Caco-2 (cell line): ENCODE measurements around the gene LIN54. TPM values are rescaled to one million over a fixed set of nuclear protein-coding genes. Genes with fewer than 3 reads are reported as not detected.

ENCODE experiments used
- BruUV-seq: library from RNA; stranded (reverse); fragments of 400-500 nt; replicated peaks from 2 replicates; lab custom pipeline; 2021; lab: Mats Ljungman, UMichigan
- CTCF ChIA-PET: fragments of 300-600 bp; sonication (Branson Sonifier 250); formaldehyde crosslinking; loops from one replicate; lab custom pipeline; 2022; ENCODE audit warnings: antibody characterized with exemption; lab: Charles Lee
- POLR2A ChIA-PET: fragments of 300-600 bp; sonication (Branson Sonifier 250); formaldehyde crosslinking; loops from one replicate; lab custom pipeline; 2022; ENCODE audit warnings: antibody characterized with exemption; lab: Charles Lee
- DNase-seq, 2 experiments: peaks; one replicate each; pipeline versions ENCODE4 v3.0.0 to v3.0.0-alpha.2; 2020 to 2022
- H3K27me3 ChIP-seq: replicated peaks from 2 replicates; pipeline ENCODE4 v1.6.0; 2011; ENCODE audit warnings: low read length; ENCODE audit not compliant: control insufficient read depth, insufficient read depth
- H3K36me3 ChIP-seq: 2 replicates; pipeline ENCODE4 v1.5.1; 2011; ENCODE audit warnings: low read length; ENCODE audit not compliant: control insufficient read depth, insufficient read depth
- H3K4me1 ChIP-seq: fragments of 250-450 bp; sonication (Bioruptor Pico); 2 replicates; pipeline ENCODE4 v1.5.1; 2020; ENCODE audit warnings: mild to moderate bottlenecking
- H3K4me3 ChIP-seq: 2 replicates; pipeline ENCODE4 v1.5.1; 2011; ENCODE audit warnings: low read depth, mild to moderate bottlenecking, control low read depth, low read length
- H3K9me3 ChIP-seq: fragments of 250-450 bp; sonication (Bioruptor Pico); 2 replicates; pipeline ENCODE4 v1.5.1; 2020; ENCODE audit warnings: mild to moderate bottlenecking, moderate library complexity
- H3K27ac Mint-ChIP-seq: one replicate; pipeline ENCODE4 v1.8.0; 2022; ENCODE audit warnings: mixed read lengths; ENCODE audit not compliant: unreplicated experiment
- H3K27me3 Mint-ChIP-seq: one replicate; pipeline ENCODE4 v1.8.0; 2022; ENCODE audit warnings: mixed read lengths; ENCODE audit not compliant: insufficient read depth, unreplicated experiment
- H3K36me3 Mint-ChIP-seq: one replicate; pipeline ENCODE4 v1.8.0; 2022; ENCODE audit warnings: mild to moderate bottlenecking, mixed read lengths; ENCODE audit not compliant: insufficient read depth, unreplicated experiment
- H3K4me1 Mint-ChIP-seq: one replicate; pipeline ENCODE4 v1.8.0; 2022; ENCODE audit warnings: low read depth, mixed read lengths; ENCODE audit not compliant: unreplicated experiment
- H3K4me3 Mint-ChIP-seq: one replicate; pipeline ENCODE4 v1.8.0; 2022; ENCODE audit warnings: mild to moderate bottlenecking, moderate library complexity, mixed read lengths; ENCODE audit not compliant: unreplicated experiment
- H3K9me3 Mint-ChIP-seq: one replicate; pipeline ENCODE4 v1.8.0; 2022; ENCODE audit warnings: mixed read lengths; ENCODE audit not compliant: unreplicated experiment
- intact Hi-C: fragments of 100-400 bp; cut with micrococcal nuclease; formaldehyde crosslinking; loops from one replicate; pipeline ENCODE4 v1.10.0; 2022; ENCODE audit not compliant: unreplicated experiment
- total RNA-seq: library from RNA; stranded (reverse); gene quantifications from 2 replicates; pipeline ENCODE4 v1.2.3, GENCODE V29; 2022
- TF ChIP-seq, protein P1 (sequence below), 2 experiments: fragments of 200-600 bp in 1 of 2; IDR thresholded peaks; 1 replicate in 1 of 2; 2 replicates in 1 of 2; pipeline versions ENCODE4 v1.5.1 to v1.8.0; 2011 to 2022; ENCODE audit warnings: antibody characterized with exemption in 1 of 2, control low read depth in 1 of 2, inconsistent platforms in 1 of 2, low read depth in 1 of 2, low read length in 1 of 2, mild to moderate bottlenecking in 1 of 2, moderate library complexity in 1 of 2; ENCODE audit not compliant: insufficient read depth in 1 of 2, severe bottlenecking in 1 of 2, unreplicated experiment in 1 of 2

The LIN54 gene
- total RNA-seq, 1 experiment from 2014 or later = 29.6 TPM

DNA sequence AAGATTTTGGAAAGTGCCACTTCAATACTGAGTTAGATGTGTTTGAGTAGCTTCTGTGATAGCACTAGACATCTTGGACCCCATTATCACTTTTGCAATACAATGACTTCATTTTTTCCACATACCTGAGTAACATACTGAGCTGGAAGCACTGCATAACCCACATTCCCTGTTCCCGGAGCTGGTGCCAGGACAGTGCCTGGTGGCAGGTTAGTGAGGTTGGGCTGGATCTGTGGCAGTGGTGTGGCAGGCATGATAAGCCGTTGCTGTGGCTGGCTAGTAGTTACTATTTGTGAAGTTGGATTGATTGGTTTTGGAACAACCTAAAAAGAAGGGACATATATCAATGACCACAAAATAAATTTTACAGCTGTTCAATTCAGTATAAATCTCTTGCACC lies 71.2 kb downstream of the LIN54 start:
- H3K36me3 Mint-ChIP-seq = peaks cover 33% of the 10 kb centered on the region
- ChIA-PET POLR2A (no interaction called here), CTCF (no interaction called here)
- no peak for DNase-seq
- H3K9me3 Mint-ChIP-seq = no peaks in the 10 kb centered on the region
- TF ChIP-seq, protein P1, sequence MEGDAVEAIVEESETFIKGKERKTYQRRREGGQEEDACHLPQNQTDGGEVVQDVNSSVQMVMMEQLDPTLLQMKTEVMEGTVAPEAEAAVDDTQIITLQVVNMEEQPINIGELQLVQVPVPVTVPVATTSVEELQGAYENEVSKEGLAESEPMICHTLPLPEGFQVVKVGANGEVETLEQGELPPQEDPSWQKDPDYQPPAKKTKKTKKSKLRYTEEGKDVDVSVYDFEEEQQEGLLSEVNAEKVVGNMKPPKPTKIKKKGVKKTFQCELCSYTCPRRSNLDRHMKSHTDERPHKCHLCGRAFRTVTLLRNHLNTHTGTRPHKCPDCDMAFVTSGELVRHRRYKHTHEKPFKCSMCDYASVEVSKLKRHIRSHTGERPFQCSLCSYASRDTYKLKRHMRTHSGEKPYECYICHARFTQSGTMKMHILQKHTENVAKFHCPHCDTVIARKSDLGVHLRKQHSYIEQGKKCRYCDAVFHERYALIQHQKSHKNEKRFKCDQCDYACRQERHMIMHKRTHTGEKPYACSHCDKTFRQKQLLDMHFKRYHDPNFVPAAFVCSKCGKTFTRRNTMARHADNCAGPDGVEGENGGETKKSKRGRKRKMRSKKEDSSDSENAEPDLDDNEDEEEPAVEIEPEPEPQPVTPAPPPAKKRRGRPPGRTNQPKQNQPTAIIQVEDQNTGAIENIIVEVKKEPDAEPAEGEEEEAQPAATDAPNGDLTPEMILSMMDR (IDR thresholded peaks at IDR 0.05; ENCODE audit: insufficient read depth in 1 of 2, low read depth in 1 of 2, low read length in 1 of 2, severe bottlenecking in 1 of 2, unreplicated experiment in 1 of 2) = no peak
- BruUV-seq = no TSS peak
- no peak overlapping the region for H3K4me3 Mint-ChIP-seq
- H3K27ac Mint-ChIP-seq = no peak overlapping the region
- H3K9me3 ChIP-seq = no peaks in the 10 kb centered on the region
- intact Hi-C loops = no loop called here
- no peaks in the 10 kb centered on the region for H3K27me3 ChIP-seq
- no peaks in the 10 kb centered on the region for H3K4me1 ChIP-seq
- H3K27me3 Mint-ChIP-seq = no peaks in the 10 kb centered on the region
- 0 out of 2 replicates have a peak, but pooled peaks cover 1% of the 10 kb centered on the region for H3K36me3 ChIP-seq
- peaks cover 13% of the 10 kb centered on the region for H3K4me1 Mint-ChIP-seq
- H3K4me3 ChIP-seq = no peak overlapping the region

DNA sequence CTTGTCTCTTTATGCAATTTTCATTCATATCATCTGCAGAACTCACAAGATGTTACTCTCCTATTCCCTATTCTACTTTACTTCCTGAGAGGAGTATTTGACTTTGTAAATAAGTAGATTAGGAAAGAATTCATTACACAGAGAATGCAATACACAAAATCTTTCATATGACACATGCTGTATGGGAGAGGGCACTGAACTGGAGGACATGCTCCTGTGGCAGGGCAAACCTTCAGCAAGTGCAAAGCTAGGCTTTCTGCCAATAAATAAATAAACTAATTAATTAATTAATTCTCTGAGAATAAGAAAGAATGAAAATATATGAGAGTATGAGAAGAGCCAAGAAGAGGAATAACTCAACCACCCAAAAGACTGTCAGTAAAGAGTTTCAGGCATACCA lies 76.2 kb downstream of the LIN54 start:
- no peak for DNase-seq
- ChIA-PET POLR2A (no interaction called here), CTCF (no interaction called here)
- Mint-ChIP-seq H3K27ac (no peak overlapping the region), H3K4me3 (no peak overlapping the region), H3K36me3 (peaks cover 45% of the 10 kb centered on the region), H3K9me3 (no peaks in the 10 kb centered on the region), H3K27me3 (no peaks in the 10 kb centered on the region), H3K4me1 (no peaks in the 10 kb centered on the region)
- intact Hi-C loops = no loop called here
- Histone ChIP-seq H3K4me1 (no peaks in the 10 kb centered on the region), H3K9me3 (no peaks in the 10 kb centered on the region), H3K36me3 (0 out of 2 replicates have a peak, but pooled peaks cover 1% of the 10 kb centered on the region), H3K27me3 (no peaks in the 10 kb centered on the region), H3K4me3 (no peak overlapping the region)
- TF ChIP-seq, protein P1 (IDR thresholded peaks at IDR 0.05; ENCODE audit: insufficient read depth in 1 of 2, low read depth in 1 of 2, low read length in 1 of 2, severe bottlenecking in 1 of 2, unreplicated experiment in 1 of 2) = no peak
- BruUV-seq = no TSS peak

DNA sequence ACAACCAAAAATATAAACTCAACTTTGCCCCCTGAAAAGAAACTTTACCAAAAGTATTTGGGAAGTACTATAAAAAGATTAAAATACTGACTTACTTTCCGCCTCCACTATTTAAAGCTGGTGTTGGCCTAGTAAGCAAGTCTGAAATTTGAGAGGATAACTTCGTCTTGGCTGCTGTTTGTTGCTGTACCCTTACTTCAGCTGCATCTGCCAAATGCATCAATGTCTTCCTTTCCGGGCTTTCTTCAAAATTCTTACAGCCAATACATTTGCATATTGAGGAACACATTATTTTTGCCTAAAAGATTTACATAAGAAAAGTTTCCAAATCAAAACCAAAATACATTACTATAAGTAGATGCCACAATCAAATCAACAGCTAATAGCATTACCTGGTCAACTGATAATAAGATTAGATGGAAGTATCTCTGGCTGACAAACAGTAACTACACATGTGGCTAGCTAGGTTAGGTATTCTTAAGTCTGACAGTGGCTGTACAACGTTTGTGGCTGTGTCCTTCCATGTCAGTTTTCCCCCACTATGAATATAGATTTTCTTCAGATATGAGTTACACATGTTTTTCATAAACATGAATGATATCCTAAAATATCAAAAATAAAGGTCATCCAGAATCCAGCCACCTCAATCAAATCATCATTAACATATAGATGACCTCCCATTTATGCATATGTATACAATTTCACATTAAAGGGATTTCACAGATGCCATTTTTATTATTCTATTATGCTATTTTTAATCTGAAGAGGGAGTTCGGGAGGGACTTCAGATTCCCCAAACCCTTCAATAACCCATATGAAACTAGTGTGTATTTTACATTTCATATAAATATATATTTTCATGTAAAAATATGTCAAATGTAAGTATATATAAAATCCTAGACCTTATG lies 79.5 kb downstream of the LIN54 start:
- Histone ChIP-seq H3K4me3 (no peak overlapping the region), H3K9me3 (no peaks in the 10 kb centered on the region), H3K4me1 (peaks cover 10% of the 10 kb centered on the region), H3K36me3 (no peaks in the 10 kb centered on the region), H3K27me3 (no peaks in the 10 kb centered on the region)
- no peak overlapping the region for H3K27ac Mint-ChIP-seq
- intact Hi-C loops = no loop called here
- H3K4me3 Mint-ChIP-seq = no peak overlapping the region
- peaks cover 39% of the 10 kb centered on the region for H3K36me3 Mint-ChIP-seq
- no peaks in the 10 kb centered on the region for H3K27me3 Mint-ChIP-seq
- no peaks in the 10 kb centered on the region for H3K9me3 Mint-ChIP-seq
- no TSS peak for BruUV-seq
- ChIA-PET POLR2A (no interaction called here), CTCF (no interaction called here)
- H3K4me1 Mint-ChIP-seq = no peaks in the 10 kb centered on the region
- no peak for DNase-seq
- TF ChIP-seq, protein P1 (IDR thresholded peaks at IDR 0.05; ENCODE audit: insufficient read depth in 1 of 2, low read depth in 1 of 2, low read length in 1 of 2, severe bottlenecking in 1 of 2, unreplicated experiment in 1 of 2) = no peak
